ENCODE measurements around the gene FRY. TPM values are rescaled to one million over a fixed set of nuclear protein-coding genes. Genes with fewer than 3 reads are reported as not detected.

The FRY gene
- total RNA-seq, 1 experiment from 2014 or later = 2.5 TPM

- DNase-seq (ENCODE audit: low read depth) = no peak
Measured at GRCh38 chr13:32127691-32128090, 96.1 kb downstream of the FRY start.

DNA sequence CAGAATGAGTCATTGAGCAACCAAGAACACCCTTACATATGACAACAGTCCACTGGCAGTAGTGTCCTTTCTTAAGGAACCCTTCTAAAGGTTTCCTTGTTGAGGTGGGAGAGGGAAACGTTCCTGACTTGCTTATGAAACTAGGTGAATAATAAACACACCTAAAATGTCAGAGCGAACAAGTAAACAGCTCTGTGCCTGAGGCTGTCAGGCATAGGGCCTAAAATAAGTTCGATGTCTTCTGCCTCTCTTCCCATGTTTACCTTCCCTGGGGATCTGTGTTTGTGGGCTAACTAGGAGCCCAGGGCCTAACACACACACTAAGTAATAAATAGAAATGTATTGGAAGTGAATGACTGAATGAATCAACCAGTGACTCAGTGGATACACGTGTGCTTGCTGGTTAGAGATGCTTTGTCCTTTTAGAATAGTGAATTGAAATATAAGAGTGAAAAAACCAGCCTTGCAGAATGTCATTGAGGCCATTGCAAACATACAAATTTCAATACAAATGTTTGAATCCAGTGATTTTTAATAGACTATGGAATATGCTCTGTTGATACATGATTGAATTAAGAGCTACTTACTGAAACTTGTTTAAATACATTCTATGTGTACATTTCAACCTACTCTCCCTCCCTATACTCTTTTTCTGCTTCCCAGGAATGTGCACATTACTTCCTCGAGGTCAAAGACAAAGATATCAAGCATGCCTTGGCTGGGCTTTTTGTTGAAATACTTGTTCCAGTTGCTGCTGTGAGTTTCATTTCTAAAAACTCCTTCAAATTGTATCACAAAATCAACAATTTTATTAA, 102.9 kb downstream of the FRY start:
- peak; percentile 36 for DNase-seq (ENCODE audit: low read depth)

- DNase-seq (ENCODE audit: low read depth) = no peak
Measured at GRCh38 chr13:32135056-32135390, 103.4 kb downstream of the FRY start.

GRCh38 chr13:32135655-32136054, 104.1 kb downstream of the FRY start:
- peak; percentile 80 for DNase-seq (ENCODE audit: low read depth)

- no peak for DNase-seq (ENCODE audit: low read depth)
Measured at GRCh38 chr13:32136061-32136460, 104.5 kb downstream of the FRY start.

DNA sequence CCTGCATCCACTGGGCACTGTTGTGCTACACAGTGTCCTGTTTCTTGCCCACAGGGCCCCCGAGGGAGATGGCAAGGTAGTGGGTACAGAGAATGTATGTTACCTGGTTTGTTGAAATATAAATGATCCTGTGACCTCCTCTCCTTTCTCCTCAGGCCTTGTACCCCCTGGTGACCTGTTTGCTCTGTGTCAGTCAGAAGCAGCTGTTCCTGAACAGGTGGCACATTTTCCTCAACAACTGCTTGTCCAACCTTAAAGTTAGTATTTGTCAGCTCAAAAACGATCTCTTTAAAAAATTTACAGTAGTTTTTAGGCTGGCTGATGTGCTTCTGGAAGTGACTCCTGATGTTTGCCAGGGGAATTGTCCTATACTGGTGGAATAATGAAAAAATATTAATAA, 105.1 kb downstream of the FRY start:
- peak; percentile 56 for DNase-seq (ENCODE audit: low read depth)

DNA sequence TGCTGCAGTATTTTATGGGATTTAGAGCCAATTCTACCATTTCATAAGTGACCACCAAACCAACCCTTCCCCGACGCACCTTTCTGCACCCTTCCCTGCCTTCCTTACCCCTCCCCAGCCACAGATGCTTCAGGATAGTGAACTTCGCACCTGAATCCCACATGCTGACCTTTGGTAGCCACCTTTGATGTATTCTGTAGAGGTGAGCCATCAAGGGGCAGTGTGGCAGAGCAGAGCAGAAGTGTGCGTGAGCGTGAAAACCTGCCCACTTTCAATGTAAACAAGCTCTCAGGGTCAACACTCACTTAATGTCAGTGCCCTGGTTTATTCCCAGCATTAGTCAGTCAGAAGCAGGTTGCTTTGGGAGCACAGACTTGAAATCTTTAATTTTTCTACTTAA, 107.7 kb downstream of the FRY start:
- DNase-seq (ENCODE audit: low read depth) = no peak

- no peak for DNase-seq (ENCODE audit: low read depth)
Measured at GRCh38 chr13:32140109-32140508, 108.5 kb downstream of the FRY start.

DNA sequence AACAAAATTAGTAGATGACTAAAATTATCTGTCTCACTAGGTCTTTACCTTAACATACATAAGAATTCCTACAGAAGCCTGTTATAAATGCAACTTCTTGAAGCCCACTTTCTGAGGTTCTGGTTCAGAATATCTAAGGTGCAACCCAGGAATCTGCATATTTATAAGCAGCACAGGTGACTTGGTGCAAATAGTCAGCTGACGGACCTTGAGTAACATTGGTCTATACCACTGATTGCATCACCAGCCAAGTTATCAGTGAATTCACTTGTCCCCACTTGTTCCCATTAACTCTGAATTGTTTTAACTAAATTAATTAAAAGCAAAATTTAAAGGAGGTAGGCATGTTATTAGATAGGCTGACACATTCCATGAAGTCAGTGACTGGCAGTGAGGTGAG, 109.9 kb downstream of the FRY start:
- DNase-seq (ENCODE audit: low read depth) = no peak

DNA sequence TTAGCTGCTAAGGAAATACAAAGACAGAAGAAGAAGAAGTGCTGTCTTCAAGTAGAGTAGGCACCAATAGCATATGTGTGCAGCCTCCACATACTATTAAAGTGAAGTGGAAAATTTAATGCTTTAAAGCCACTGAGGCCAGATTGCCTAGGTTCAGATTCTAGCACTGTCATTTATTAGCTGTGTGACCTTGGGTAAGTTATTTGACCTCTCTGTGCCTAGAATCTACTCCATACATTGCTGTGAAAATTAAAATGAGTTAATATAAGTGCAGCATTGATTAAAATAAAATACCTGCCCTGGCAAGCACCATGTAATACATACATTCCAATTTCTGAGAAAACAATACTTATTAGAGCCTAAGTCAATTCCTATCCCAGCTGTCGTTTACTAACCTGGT, 110.5 kb downstream of the FRY start:
- no peak for DNase-seq (ENCODE audit: low read depth)

GRCh38 chr13:32142956-32143375, 111.4 kb downstream of the FRY start:
- DNase-seq (ENCODE audit: low read depth) = peak; percentile 42

DNA sequence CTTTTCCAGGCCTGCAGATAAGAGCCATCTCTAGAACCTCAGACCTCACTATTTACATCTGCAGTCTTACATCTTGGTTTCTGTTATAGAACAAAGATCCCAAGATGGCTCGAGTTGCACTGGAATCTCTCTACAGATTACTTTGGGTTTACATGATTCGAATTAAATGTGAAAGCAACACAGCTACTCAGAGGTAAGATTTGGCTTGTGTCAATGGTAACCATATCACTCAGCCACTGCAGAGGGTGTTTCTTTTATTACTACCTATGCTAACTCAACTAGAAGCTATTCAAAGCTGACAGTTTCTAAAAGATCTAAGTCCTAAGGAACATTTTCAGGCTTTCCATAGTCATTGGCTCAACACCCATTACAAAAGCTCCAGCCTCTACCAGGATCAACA, 115.6 kb downstream of the FRY start:
- DNase-seq (ENCODE audit: low read depth) = no peak

DNA sequence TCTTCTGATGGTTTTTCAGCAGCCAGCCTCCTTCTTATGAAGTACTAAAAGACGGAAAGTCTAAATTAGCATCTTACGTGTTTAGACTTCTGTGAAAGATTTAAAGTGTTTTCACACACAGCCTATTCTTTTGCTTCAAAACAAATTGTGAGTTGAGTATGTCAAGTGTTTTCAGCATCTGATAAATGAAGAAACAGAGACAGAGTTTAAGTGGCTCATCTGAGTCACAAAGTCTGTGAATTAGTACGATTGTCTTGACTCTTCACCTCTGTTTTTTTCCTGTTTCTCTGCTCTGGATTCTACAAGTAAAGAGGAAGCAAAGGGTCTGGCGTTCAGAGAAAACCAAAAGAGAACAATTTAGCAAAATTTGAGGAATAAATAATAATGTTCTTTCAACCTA, 116.4 kb downstream of the FRY start:
- DNase-seq (ENCODE audit: low read depth) = no peak

DNA sequence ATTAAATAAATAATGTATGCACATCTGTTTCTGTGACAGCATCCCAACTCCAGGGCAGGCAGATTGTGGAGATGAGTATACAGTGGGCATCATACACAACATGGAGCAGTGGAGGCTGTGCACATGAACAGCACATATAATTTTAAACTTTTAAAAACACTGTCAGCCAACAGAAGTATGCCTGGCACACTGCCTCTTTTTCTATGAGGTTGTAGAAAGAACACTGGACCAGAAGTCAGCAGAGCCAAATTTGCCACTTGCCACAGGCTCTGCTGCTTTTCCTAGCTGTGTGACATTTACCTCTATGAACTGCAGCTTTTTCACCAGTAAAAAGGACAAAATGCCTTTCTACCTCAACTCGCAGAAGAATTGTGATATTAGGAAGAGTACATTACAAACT, 118.7 kb downstream of the FRY start:
- DNase-seq (ENCODE audit: low read depth) = no peak

DNA sequence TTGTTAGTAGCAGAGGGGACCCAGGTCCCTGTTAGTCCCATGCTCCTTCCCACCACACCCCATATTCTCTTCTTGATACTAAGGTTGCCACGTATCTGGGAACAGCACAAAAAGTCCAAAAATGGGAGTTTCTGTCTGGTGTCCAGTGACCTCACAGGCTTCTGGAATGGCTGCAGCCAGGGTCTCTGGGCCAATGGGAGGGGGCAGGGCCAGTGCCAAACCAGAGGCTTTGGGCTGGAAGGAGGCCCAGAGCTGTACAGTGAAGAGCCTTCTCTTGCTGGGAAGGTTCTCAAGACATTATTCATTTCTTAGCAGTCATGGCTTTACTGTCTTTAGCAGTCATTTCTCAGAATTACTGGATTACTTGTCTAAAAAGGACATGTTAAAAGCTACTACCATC, 119.2 kb downstream of the FRY start:
- no peak for DNase-seq (ENCODE audit: low read depth)

DNA sequence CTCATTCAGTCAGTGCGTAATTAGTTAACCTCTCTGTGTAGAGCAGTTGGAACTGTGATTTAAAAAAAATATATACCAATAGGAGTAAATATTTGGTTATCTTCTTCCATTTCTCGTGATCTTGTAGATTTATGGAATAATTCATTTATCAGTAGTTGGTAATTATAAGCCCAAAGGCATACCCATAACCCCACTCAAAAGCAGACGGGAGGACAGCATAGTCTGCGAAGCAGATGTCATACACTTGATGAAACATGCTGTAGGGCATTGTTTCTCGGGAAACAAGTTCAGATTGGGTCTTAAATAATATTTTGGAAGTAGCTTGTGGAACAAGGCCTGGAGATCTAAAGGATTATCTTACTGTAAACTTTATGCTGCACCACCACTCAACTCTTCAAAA, 119.7 kb downstream of the FRY start:
- DNase-seq (ENCODE audit: low read depth) = no peak

GRCh38 chr13:32153056-32153455, 121.5 kb downstream of the FRY start:
- DNase-seq (ENCODE audit: low read depth) = peak; percentile 79

- DNase-seq (ENCODE audit: low read depth) = no peak
Measured at GRCh38 chr13:32159137-32159869, 127.7 kb downstream of the FRY start.

- DNase-seq (ENCODE audit: low read depth) = no peak
Measured at GRCh38 chr13:32162395-32163005, 130.9 kb downstream of the FRY start.

GRCh38 chr13:32164622-32165268, 133.2 kb downstream of the FRY start:
- peak; percentile 90 for DNase-seq (ENCODE audit: low read depth)

DNA sequence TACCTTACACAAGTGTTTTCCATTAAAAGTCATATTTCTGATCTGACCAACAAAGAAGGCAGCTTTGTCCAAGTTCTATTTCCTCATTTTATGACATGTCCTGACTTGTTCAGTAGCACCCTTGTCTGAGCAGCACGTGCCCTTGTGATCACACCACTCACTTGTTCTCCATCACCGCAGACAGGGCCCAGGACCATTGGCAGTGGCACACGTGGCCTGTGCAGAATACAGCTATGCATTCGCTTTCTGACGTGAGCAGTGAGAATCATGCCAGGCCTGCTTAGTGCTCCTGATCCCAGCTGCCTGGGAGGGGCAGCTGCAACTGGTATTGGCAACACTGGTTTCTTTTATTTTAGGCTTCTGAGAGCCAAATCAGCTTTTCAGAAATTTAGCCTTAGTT, 134.2 kb downstream of the FRY start:
- no peak for DNase-seq (ENCODE audit: low read depth)

- DNase-seq (ENCODE audit: low read depth) = no peak
Measured at GRCh38 chr13:32168131-32168530, 136.6 kb downstream of the FRY start.
